ENCODE data around the gene PRL.

PRL gene

GRCh38 chr6:22271081-22271480 lies 25.8 kb downstream of the PRL start:
- Mint-ChIP-seq H3K27ac (no peak overlapping the region), H3K27me3 (no peaks in the 10 kb centered on the region), H3K4me3 (no peak overlapping the region), H3K36me3 (no peaks in the 10 kb centered on the region), H3K9me3 (peaks cover 7% of the 10 kb centered on the region), H3K4me1 (no peaks in the 10 kb centered on the region)
- ATAC-seq (ENCODE audit: low read depth) (no peak), DNase-seq (ENCODE audit: low spot score in 2 of 2) (no peak)

GRCh38 chr6:22263748-22264147 lies 33.1 kb downstream of the PRL start:
- H3K4me1 Mint-ChIP-seq, result no peaks in the 10 kb centered on the region
- H3K4me3 Mint-ChIP-seq, result no peak overlapping the region
- H3K27ac Mint-ChIP-seq, result no peak overlapping the region
- peaks cover 3% of the 10 kb centered on the region for H3K9me3 Mint-ChIP-seq
- no peaks in the 10 kb centered on the region for H3K27me3 Mint-ChIP-seq
- no peaks in the 10 kb centered on the region for H3K36me3 Mint-ChIP-seq
- ATAC-seq (ENCODE audit: low read depth), result no peak
- DNase-seq (ENCODE audit: low spot score in 2 of 2), result no peak

- ATAC-seq (ENCODE audit: low read depth), result no peak
- DNase-seq (ENCODE audit: low spot score in 2 of 2), result no peak
- Mint-ChIP-seq H3K4me3 (no peak overlapping the region), H3K27ac (no peak overlapping the region), H3K36me3 (no peaks in the 10 kb centered on the region), H3K9me3 (peaks cover 6% of the 10 kb centered on the region), H3K4me1 (no peaks in the 10 kb centered on the region), H3K27me3 (no peaks in the 10 kb centered on the region)
Measured at GRCh38 chr6:22254886-22255285, 42.0 kb downstream of the PRL start.

- no peak for DNase-seq (ENCODE audit: low spot score in 2 of 2)
- no peaks in the 10 kb centered on the region for H3K4me1 Mint-ChIP-seq
- H3K36me3 Mint-ChIP-seq, result no peaks in the 10 kb centered on the region
- H3K27me3 Mint-ChIP-seq, result no peaks in the 10 kb centered on the region
- H3K4me3 Mint-ChIP-seq, result no peak overlapping the region
- H3K9me3 Mint-ChIP-seq, result peaks cover 6% of the 10 kb centered on the region
- no peak overlapping the region for H3K27ac Mint-ChIP-seq
- ATAC-seq (ENCODE audit: low read depth), result no peak
Measured at GRCh38 chr6:22253955-22254655, 42.7 kb downstream of the PRL start.

GRCh38 chr6:22251348-22251747 lies 45.5 kb downstream of the PRL start:
- Mint-ChIP-seq H3K36me3 (no peaks in the 10 kb centered on the region), H3K27ac (no peak overlapping the region), H3K4me1 (no peaks in the 10 kb centered on the region), H3K4me3 (no peak overlapping the region), H3K9me3 (no peaks in the 10 kb centered on the region), H3K27me3 (no peaks in the 10 kb centered on the region)
- DNase-seq (ENCODE audit: low spot score in 2 of 2) (no peak), ATAC-seq (ENCODE audit: low read depth) (no peak)

GRCh38 chr6:22250486-22250885 lies 46.4 kb downstream of the PRL start:
- peaks cover 2% of the 10 kb centered on the region for H3K9me3 Mint-ChIP-seq
- no peaks in the 10 kb centered on the region for H3K4me1 Mint-ChIP-seq
- ATAC-seq (ENCODE audit: low read depth) (no peak), DNase-seq (ENCODE audit: low spot score in 2 of 2) (no peak)
- no peak overlapping the region for H3K27ac Mint-ChIP-seq
- no peaks in the 10 kb centered on the region for H3K27me3 Mint-ChIP-seq
- no peak overlapping the region for H3K4me3 Mint-ChIP-seq
- H3K36me3 Mint-ChIP-seq, result no peaks in the 10 kb centered on the region

- H3K9me3 Mint-ChIP-seq, result peaks cover 2% of the 10 kb centered on the region
- ATAC-seq (ENCODE audit: low read depth) (no peak), DNase-seq (ENCODE audit: low spot score in 2 of 2) (no peak)
- H3K27ac Mint-ChIP-seq, result no peak overlapping the region
- H3K27me3 Mint-ChIP-seq, result no peaks in the 10 kb centered on the region
- H3K4me1 Mint-ChIP-seq, result no peaks in the 10 kb centered on the region
- no peaks in the 10 kb centered on the region for H3K36me3 Mint-ChIP-seq
- no peak overlapping the region for H3K4me3 Mint-ChIP-seq
Measured at GRCh38 chr6:22249711-22250350, 47.0 kb downstream of the PRL start.

GRCh38 chr6:22248513-22249308 lies 48.1 kb downstream of the PRL start:
- Mint-ChIP-seq H3K36me3 (no peaks in the 10 kb centered on the region), H3K27ac (no peak overlapping the region), H3K27me3 (no peaks in the 10 kb centered on the region), H3K9me3 (peaks cover 4% of the 10 kb centered on the region), H3K4me3 (no peak overlapping the region), H3K4me1 (no peaks in the 10 kb centered on the region)
- no peak for ATAC-seq (ENCODE audit: low read depth)
- DNase-seq (ENCODE audit: low spot score in 2 of 2), result no peak

- DNase-seq (ENCODE audit: low spot score in 2 of 2) (no peak), ATAC-seq (ENCODE audit: low read depth) (no peak)
- H3K36me3 Mint-ChIP-seq, result no peaks in the 10 kb centered on the region
- H3K27ac Mint-ChIP-seq, result no peak overlapping the region
- H3K27me3 Mint-ChIP-seq, result no peaks in the 10 kb centered on the region
- no peaks in the 10 kb centered on the region for H3K4me1 Mint-ChIP-seq
- no peak overlapping the region for H3K4me3 Mint-ChIP-seq
- H3K9me3 Mint-ChIP-seq, result peaks cover 7% of the 10 kb centered on the region
Measured at GRCh38 chr6:22247916-22248482, 48.8 kb downstream of the PRL start.

- Mint-ChIP-seq H3K9me3 (peaks cover 16% of the 10 kb centered on the region), H3K27me3 (no peaks in the 10 kb centered on the region), H3K4me1 (no peaks in the 10 kb centered on the region), H3K36me3 (no peaks in the 10 kb centered on the region), H3K27ac (no peak overlapping the region), H3K4me3 (no peak overlapping the region)
- no peak for DNase-seq (ENCODE audit: low spot score in 2 of 2)
- ATAC-seq (ENCODE audit: low read depth), result no peak
Measured at GRCh38 chr6:22240025-22240424, 56.8 kb downstream of the PRL start.

GRCh38 chr6:22239261-22239921 lies 57.4 kb downstream of the PRL start:
- peaks cover 18% of the 10 kb centered on the region for H3K9me3 Mint-ChIP-seq
- no peaks in the 10 kb centered on the region for H3K4me1 Mint-ChIP-seq
- no peak overlapping the region for H3K27ac Mint-ChIP-seq
- H3K36me3 Mint-ChIP-seq, result no peaks in the 10 kb centered on the region
- DNase-seq (ENCODE audit: low spot score in 2 of 2) (no peak), ATAC-seq (ENCODE audit: low read depth) (no peak)
- H3K27me3 Mint-ChIP-seq, result no peaks in the 10 kb centered on the region
- H3K4me3 Mint-ChIP-seq, result no peak overlapping the region

GRCh38 chr6:22238861-22239260 lies 58.0 kb downstream of the PRL start:
- Mint-ChIP-seq H3K4me1 (no peaks in the 10 kb centered on the region), H3K4me3 (no peak overlapping the region), H3K27ac (no peak overlapping the region), H3K27me3 (no peaks in the 10 kb centered on the region), H3K36me3 (no peaks in the 10 kb centered on the region), H3K9me3 (peaks cover 17% of the 10 kb centered on the region)
- DNase-seq (ENCODE audit: low spot score in 2 of 2) (no peak), ATAC-seq (ENCODE audit: low read depth) (no peak)

- Mint-ChIP-seq H3K36me3 (no peaks in the 10 kb centered on the region), H3K9me3 (peaks cover 10% of the 10 kb centered on the region), H3K4me1 (no peaks in the 10 kb centered on the region), H3K4me3 (no peak overlapping the region), H3K27ac (no peak overlapping the region), H3K27me3 (no peaks in the 10 kb centered on the region)
- ATAC-seq (ENCODE audit: low read depth), result no peak
- no peak for DNase-seq (ENCODE audit: low spot score in 2 of 2)
Measured at GRCh38 chr6:22237526-22237925, 59.3 kb downstream of the PRL start.

Data from memory B cell (primary cell).